H9 (cell line): ENCODE measurements around the gene CEMIP. TPM values are rescaled to one million over a fixed set of nuclear protein-coding genes. Genes with fewer than 3 reads are reported as not detected.

Experiments used
- DNase-seq: peaks from one replicate; pipeline ENCODE4 v3.0.0-alpha.2; 2017
- H2AFZ ChIP-seq: one replicate; pipeline ENCODE4 v1.6.1; 2013; ENCODE audit warnings: mild to moderate bottlenecking, low read length, control low read depth, moderate library complexity
- H2AK5ac ChIP-seq: 2 replicates; pipeline ENCODE4 v1.6.1; 2013; ENCODE audit warnings: low read length, control low read depth, mixed read lengths; ENCODE audit not compliant: insufficient read length
- H2BK120ac ChIP-seq: one replicate; pipeline ENCODE4 v1.6.1; 2013; ENCODE audit warnings: low read depth, mild to moderate bottlenecking, low read length, control low read depth, inconsistent platforms; ENCODE audit not compliant: poor library complexity, severe bottlenecking
- H2BK12ac ChIP-seq: 2 replicates; pipeline ENCODE4 v1.6.1; 2013; ENCODE audit warnings: low read length, control low read depth, mixed read lengths, low read depth; ENCODE audit not compliant: insufficient read length
- H2BK15ac ChIP-seq: 2 replicates; pipeline ENCODE4 v1.6.1; 2013; ENCODE audit warnings: low read depth, low read length, control low read depth
- H2BK20ac ChIP-seq: one replicate; pipeline ENCODE4 v1.6.1; 2013; ENCODE audit warnings: low read depth, mild to moderate bottlenecking, low read length, control low read depth, inconsistent platforms; ENCODE audit not compliant: poor library complexity, severe bottlenecking
- H2BK5ac ChIP-seq: 2 replicates; pipeline ENCODE4 v1.6.1; 2013; ENCODE audit warnings: low read length, control low read depth, mixed read lengths; ENCODE audit not compliant: insufficient read length
- H3K14ac ChIP-seq: 2 replicates; pipeline ENCODE4 v1.6.1; 2013; ENCODE audit warnings: low read length, control low read depth; ENCODE audit not compliant: insufficient read depth
- H3K18ac ChIP-seq: 2 replicates; pipeline ENCODE4 v1.6.1; 2013; ENCODE audit warnings: low read depth, mild to moderate bottlenecking, mixed read lengths, low read length, control low read depth; ENCODE audit not compliant: insufficient read length
- H3K23ac ChIP-seq: 2 replicates; pipeline ENCODE4 v1.6.1; 2013; ENCODE audit warnings: low read length, control low read depth, mixed read lengths, low read depth; ENCODE audit not compliant: insufficient read length
- H3K23me2 ChIP-seq: 2 replicates; pipeline ENCODE4 v1.6.1; 2013; ENCODE audit warnings: low read depth, mild to moderate bottlenecking, mixed read lengths, low read length, control low read depth; ENCODE audit not compliant: insufficient read length, poor library complexity, severe bottlenecking
- H3K27ac ChIP-seq: 2 replicates; pipeline ENCODE4 v1.5.1; 2013; ENCODE audit warnings: low read length, control low read depth, mixed read lengths, low read depth; ENCODE audit not compliant: insufficient read length
- H3K27me3 ChIP-seq: 2 replicates; pipeline ENCODE4 v1.6.1; 2013; ENCODE audit warnings: low read length, control low read depth, inconsistent platforms; ENCODE audit not compliant: insufficient read depth
- H3K4ac ChIP-seq: 2 replicates; pipeline ENCODE4 v1.6.1; 2013; ENCODE audit warnings: low read depth, mild to moderate bottlenecking, control low read depth, inconsistent platforms, low read length, moderate library complexity
- H3K4me1 ChIP-seq: 2 replicates; pipeline ENCODE4 v1.6.1; 2013; ENCODE audit warnings: low read length, control low read depth, inconsistent platforms; ENCODE audit not compliant: insufficient read depth
- H3K4me2 ChIP-seq: 2 replicates; pipeline ENCODE4 v1.6.1; 2013; ENCODE audit warnings: low read length, control low read depth, mixed read lengths; ENCODE audit not compliant: insufficient read length, insufficient read depth
- H3K56ac ChIP-seq: 2 replicates; pipeline ENCODE4 v1.6.1; 2013; ENCODE audit warnings: low read depth, mild to moderate bottlenecking, mixed read lengths, low read length, control low read depth; ENCODE audit not compliant: insufficient read length
- H3K79me1 ChIP-seq: 2 replicates; pipeline ENCODE4 v1.6.1; 2013; ENCODE audit warnings: low read depth, mild to moderate bottlenecking, moderate library complexity, low read length, control low read depth, inconsistent platforms; ENCODE audit not compliant: insufficient read depth, poor library complexity, severe bottlenecking
- H3K79me2 ChIP-seq: 2 replicates; pipeline ENCODE4 v1.6.1; 2013; ENCODE audit warnings: low read length, control low read depth, inconsistent platforms; ENCODE audit not compliant: insufficient read depth
- H3K9ac ChIP-seq: 2 replicates; pipeline ENCODE4 v1.6.1; 2013; ENCODE audit warnings: low read length, control low read depth, mixed read lengths; ENCODE audit not compliant: insufficient read length; ENCODE audit errors: extremely low read depth
- H3K9me3 ChIP-seq: one replicate; pipeline ENCODE4 v1.6.1; 2013; ENCODE audit warnings: low read depth, low read length, inconsistent platforms; ENCODE audit not compliant: control insufficient read depth
- H3T11ph ChIP-seq: one replicate; pipeline ENCODE4 v1.6.1; 2013; ENCODE audit warnings: mild to moderate bottlenecking, low read length, control low read depth, inconsistent platforms
- H4K20me1 ChIP-seq: one replicate; pipeline ENCODE4 v1.6.1; 2013; ENCODE audit not compliant: control insufficient read depth, insufficient read length, insufficient read depth
- H4K5ac ChIP-seq: 2 replicates; pipeline ENCODE4 v1.6.1; 2013; ENCODE audit warnings: low read depth, mild to moderate bottlenecking, mixed read lengths, low read length, control low read depth; ENCODE audit not compliant: insufficient read length
- H4K8ac ChIP-seq: replicated peaks from 2 replicates; pipeline ENCODE4 v1.6.1; 2013; ENCODE audit warnings: low read length, control low read depth, mixed read lengths, low read depth; ENCODE audit not compliant: insufficient read length
- H4K91ac ChIP-seq: 2 replicates; pipeline ENCODE4 v1.6.1; 2013; ENCODE audit warnings: low read depth, mild to moderate bottlenecking, moderate library complexity, mixed read lengths, low read length, control low read depth; ENCODE audit not compliant: insufficient read length
- H3K27ac Mint-ChIP-seq, 3 experiments: 2 replicates in 2 of 3; 3 replicates in 1 of 3; pipeline ENCODE4 v1.8.0; 2020 to 2021; ENCODE audit warnings: mixed read lengths in 3 of 3, mild to moderate bottlenecking in 1 of 3, moderate library complexity in 1 of 3
- H3K27me3 Mint-ChIP-seq: 2 replicates; pipeline ENCODE4 v1.8.0; 2021; ENCODE audit warnings: low read depth, mild to moderate bottlenecking, moderate library complexity, mixed read lengths
- H3K36me3 Mint-ChIP-seq, 3 experiments: 2 replicates in 2 of 3; 3 replicates in 1 of 3; pipeline ENCODE4 v1.8.0; 2020 to 2021; ENCODE audit warnings: low read depth in 3 of 3, mixed read lengths in 3 of 3; ENCODE audit not compliant: insufficient read depth in 1 of 3
- H3K4me1 Mint-ChIP-seq, 2 experiments: 2 replicates each; pipeline ENCODE4 v1.8.0; 2020; ENCODE audit warnings: mixed read lengths in 2 of 2
- H3K4me3 Mint-ChIP-seq, 2 experiments: 2 replicates in 1 of 2; 3 replicates in 1 of 2; pipeline ENCODE4 v1.8.0; 2020 to 2021; ENCODE audit warnings: mild to moderate bottlenecking in 2 of 2, mixed read lengths in 2 of 2, moderate library complexity in 1 of 2
- H3K9me3 Mint-ChIP-seq, 2 experiments: 2 replicates in 1 of 2; 3 replicates in 1 of 2; pipeline ENCODE4 v1.8.0; 2020; ENCODE audit warnings: mild to moderate bottlenecking in 2 of 2, mixed read lengths in 2 of 2, moderate library complexity in 1 of 2
- WGBS: extraction: QIAGEN DNeasy Blood & Tissue Kit; methylation state at CpG from one replicate; pipeline ENCODE4 v1.1.7; 2013; ENCODE audit warnings: missing lambda C conversion rate, low lambda C conversion rate, mixed read lengths; ENCODE audit not compliant: insufficient read length; ENCODE audit errors: extremely low coverage; 5-methylcytosine and 5-hydroxymethylcytosine counted together
- total RNA-seq: library from RNA; stranded (reverse); gene quantifications from 2 replicates; pipeline ENCODE4 v1.2.1, GENCODE V29; 2021
- TF ChIP-seq, protein P1 (sequence below): fragments of 200-600 bp; sonication (generic); conservative IDR thresholded peaks from 3 replicates; pipeline ENCODE4 v1.8.0; 2021; ENCODE audit warnings: antibody characterized with exemption, mild to moderate bottlenecking

The CEMIP gene
- total RNA-seq, 1 experiment from 2014 or later = 0.09 TPM

DNA sequence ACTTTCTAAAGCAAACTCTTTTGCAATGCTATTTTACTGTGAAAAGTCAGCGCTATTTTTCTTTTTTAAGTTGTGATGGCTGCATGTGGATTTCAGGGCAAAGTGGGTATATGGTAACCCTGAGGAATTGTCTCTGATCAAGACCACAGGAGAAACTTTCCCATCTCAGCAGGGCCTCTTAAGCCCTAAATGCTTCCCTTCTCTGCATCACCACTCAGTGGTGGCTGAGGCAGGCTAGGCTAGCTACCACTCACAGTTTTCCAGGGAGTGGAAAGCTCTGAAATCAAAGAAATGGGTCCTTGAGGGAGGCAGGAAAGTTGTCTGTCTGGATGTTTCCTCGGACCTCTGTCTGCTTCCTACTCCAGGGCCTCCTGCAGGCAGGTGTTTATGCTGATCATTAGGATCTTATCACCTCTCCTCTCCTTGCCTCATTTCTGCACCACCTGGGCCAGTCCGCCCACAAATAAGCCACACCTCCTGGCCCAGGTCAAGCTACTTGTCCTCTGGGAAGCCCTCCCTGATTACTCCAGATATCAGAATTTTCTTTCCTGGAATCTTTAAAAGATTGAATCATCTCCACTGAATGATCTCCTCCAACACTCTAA, 37.0 kb downstream of the CEMIP start:
- Histone ChIP-seq H3K9me3 (no peaks in the 10 kb centered on the region), H3K23me2 (no peaks in the 10 kb centered on the region), H3T11ph (no peak overlapping the region), H2BK20ac (peak overlapping the region; percentile 100), H2BK15ac (no peak overlapping the region), H3K4ac (no peak overlapping the region), H3K14ac (no peak overlapping the region), H3K23ac (no peak overlapping the region), H4K20me1 (no peaks in the 10 kb centered on the region), H3K56ac (no peak overlapping the region), H2AFZ (no peak overlapping the region), H2BK5ac (no peak overlapping the region), H2BK120ac (no peak overlapping the region), H2BK12ac (no peak overlapping the region), H4K91ac (no peak overlapping the region), H3K79me2 (no peaks in the 10 kb centered on the region), H3K27me3 (no peaks in the 10 kb centered on the region), H3K4me1 (peaks cover 5% of the 10 kb centered on the region; the same call in 1 of the 2 replicates), H3K18ac (no peak overlapping the region), H3K79me1 (no peaks in the 10 kb centered on the region), H4K8ac (no peak overlapping the region), H3K27ac (no peak overlapping the region), H4K5ac (no peak overlapping the region), H3K9ac (no peak overlapping the region), H2AK5ac (no peak overlapping the region), H3K4me2 (no peak overlapping the region)
- DNase-seq = no peak
- H3K4me1 Mint-ChIP-seq = peaks cover 8 to 10% of the 10 kb centered on the region in 2 experiments
- WGBS = no CpG with 5 or more reads among the region's 3 CpGs
- no peaks in the 10 kb centered on the region for H3K36me3 Mint-ChIP-seq
- peaks cover 6% of the 10 kb centered on the region for H3K27me3 Mint-ChIP-seq
- H3K9me3 Mint-ChIP-seq = no peaks in the 10 kb centered on the region
- no peak overlapping the region for H3K4me3 Mint-ChIP-seq
- TF ChIP-seq, protein P1, sequence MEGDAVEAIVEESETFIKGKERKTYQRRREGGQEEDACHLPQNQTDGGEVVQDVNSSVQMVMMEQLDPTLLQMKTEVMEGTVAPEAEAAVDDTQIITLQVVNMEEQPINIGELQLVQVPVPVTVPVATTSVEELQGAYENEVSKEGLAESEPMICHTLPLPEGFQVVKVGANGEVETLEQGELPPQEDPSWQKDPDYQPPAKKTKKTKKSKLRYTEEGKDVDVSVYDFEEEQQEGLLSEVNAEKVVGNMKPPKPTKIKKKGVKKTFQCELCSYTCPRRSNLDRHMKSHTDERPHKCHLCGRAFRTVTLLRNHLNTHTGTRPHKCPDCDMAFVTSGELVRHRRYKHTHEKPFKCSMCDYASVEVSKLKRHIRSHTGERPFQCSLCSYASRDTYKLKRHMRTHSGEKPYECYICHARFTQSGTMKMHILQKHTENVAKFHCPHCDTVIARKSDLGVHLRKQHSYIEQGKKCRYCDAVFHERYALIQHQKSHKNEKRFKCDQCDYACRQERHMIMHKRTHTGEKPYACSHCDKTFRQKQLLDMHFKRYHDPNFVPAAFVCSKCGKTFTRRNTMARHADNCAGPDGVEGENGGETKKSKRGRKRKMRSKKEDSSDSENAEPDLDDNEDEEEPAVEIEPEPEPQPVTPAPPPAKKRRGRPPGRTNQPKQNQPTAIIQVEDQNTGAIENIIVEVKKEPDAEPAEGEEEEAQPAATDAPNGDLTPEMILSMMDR = no peak
- H3K27ac Mint-ChIP-seq = no peak overlapping the region; a peak in 1 of 7 replicates
